Measurements from ENCODE around the gene FAH.

DNA sequence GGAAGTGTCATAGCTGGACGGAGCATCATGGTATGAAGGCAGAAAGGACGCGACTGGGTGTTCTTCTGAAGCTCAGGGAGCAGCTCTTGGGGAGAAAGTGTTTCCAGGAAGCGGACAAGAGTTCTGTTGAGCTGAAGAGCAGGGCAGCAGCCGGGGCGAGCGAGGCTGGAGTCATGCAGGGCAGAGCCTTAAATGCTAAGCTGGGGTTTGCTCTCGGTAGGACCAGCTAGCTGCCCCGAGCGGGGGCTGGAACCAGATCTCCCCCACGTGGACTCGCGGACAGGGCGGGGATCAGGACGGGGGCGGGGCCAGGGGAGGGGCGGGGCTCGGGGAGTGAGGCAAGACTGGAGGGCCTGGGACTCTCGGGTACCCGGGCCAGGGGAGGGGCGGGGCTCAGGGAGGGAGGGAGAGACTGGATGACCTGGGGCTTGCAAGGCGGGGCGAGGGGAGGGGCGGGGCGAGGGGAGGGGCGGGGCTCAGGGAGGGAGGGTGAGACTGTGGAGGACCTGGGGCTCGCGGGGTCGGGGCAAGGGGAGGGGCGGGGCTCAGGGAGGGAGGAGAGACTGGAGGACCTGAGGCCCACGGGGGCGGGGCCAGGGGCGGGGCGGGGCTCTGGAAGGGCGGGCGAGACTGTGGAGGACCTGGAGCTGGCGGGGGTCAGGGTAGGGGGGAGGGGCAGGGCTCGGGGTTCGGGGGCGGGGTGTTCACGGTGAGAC, 461 bp upstream of the FAH start:
- TF ChIP-seq EP300 (IDR thresholded peaks at IDR 0.05) (no peak), CTCF (IDR thresholded peaks at IDR 0.05) (no peak), POLR2A (IDR thresholded peaks at IDR 0.05) (no peak)
